GM19328 (cell line): Measurements from ENCODE around the gene PTCHD1.

Experiments used
- ATAC-seq: cut with Tn5 transposase; IDR thresholded peaks from one replicate; pipeline ENCODE4 v1.9.1; 2021; ENCODE audit warnings: mild to moderate bottlenecking, moderate library complexity; ENCODE audit not compliant: unreplicated experiment

PTCHD1 gene

DNA sequence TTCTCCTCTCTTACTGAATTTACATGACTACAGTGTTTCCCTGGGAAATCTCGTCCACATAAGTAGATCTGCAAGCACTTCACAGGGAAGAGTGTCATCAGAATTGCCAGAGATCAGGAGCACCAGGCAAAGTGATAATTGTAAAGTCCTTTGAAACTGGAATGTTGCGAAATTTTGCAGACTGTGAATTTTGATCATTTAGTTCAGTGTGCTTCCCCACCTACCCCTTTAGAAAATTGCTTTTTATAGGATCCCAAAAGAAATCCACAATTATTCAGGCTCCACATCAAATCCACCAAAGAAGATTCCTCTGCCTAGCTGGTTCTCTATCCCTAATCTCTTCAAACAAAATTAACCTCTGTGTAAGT is 10.2 kb downstream of the PTCHD1 start:
- ATAC-seq = no peak

- no peak for ATAC-seq
These were observed 21.5 kb downstream of the PTCHD1 start for GRCh38 chrX:23356189-23356588.

- no peak for ATAC-seq
These were observed 29.8 kb downstream of the PTCHD1 start for GRCh38 chrX:23364416-23364815.

GRCh38 chrX:23365541-23365940 is 30.9 kb downstream of the PTCHD1 start:
- ATAC-seq = no peak

DNA sequence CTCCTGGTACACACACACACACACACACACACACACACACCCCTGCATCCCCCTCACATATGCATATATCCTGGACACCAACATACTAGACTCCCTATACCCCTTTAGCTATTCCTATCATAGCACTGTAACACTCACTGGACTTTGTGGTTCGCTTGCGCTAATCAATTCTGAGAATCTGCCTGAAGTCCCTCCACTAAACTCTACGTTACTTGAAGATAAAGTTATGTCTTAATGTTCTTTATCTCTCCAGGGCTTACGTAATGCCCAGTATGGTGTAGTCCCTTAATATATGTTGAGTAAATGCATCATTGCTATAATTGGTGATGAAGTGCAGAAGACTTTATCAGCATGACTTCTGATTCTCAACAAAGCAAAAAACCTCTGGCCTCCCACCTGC is 32.3 kb downstream of the PTCHD1 start:
- no peak for ATAC-seq

GRCh38 chrX:23369027-23369426 is 34.4 kb downstream of the PTCHD1 start:
- ATAC-seq = no peak

- no peak for ATAC-seq
These were observed 37.7 kb downstream of the PTCHD1 start for GRCh38 chrX:23372220-23372902.

DNA sequence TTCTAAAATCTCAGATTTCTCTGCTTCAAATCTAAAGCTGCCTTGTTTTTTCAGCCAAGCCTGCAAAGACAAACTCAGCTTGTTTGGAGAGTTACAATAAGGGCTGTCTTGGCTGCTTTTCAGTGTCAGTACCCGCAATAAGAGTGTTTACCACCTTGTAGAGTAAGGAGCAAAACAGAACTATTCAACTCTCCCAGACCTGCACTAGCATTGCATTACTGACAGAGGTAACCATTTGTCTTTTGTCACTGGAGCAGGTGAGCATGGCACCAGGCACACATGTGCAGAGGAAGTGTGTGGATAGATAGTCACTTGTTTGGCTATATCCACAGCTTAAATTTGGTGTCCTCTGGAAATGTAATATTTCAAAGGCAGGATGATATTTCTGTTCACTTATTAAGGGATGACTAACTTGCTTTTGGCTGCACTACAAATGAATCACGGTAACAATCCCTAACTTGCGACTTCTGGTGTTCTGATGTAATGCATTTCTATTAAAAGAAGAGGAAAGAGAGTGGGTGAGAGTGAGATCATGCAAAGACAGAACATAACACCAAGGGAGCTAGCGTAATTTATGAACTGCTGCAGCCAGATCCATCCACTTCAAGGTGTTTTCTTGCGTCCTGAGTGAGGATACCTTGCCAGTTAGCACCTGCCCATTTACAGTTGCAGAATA is 38.6 kb downstream of the PTCHD1 start:
- ATAC-seq = no peak

GRCh38 chrX:23374291-23374690 is 39.6 kb downstream of the PTCHD1 start:
- ATAC-seq = no peak

DNA sequence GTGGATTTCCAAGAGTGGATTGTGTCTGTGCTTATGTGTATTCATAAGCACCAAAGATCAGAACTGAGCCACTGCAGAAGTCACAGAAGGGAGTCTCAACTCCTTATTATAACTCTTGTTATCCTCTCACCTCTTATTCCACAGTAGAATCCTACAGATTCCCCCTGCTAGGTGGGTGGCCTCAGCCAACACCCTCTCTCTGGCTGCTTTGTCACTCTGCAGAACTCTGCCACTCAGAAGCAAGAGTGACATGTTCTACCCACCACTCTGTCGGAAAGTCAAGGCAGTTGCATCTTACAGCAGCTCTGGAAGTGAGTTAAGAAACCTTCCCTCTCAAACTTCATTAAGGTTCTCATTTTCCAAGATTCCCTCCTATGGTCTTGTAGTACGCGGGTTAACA is 41.9 kb downstream of the PTCHD1 start:
- ATAC-seq = no peak

DNA sequence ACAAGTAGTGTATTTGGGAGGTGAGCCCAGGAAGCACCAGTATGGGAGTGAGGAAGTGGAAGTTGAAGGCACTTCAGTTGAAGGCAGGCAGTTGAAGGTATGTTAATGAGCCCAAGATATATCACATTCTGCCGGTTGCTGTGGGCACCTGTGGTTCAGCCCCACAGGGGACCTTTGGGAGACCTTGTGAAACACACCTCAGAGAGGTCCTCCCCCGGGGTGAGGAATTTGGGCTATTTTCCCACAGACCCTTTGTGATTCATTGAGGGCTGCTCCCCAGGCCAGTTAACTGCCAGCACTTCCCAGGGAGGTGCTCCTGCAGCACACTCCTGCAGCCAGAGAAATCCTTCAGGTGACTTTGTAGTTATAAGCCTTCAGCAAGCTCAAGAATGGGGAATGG is 45.9 kb downstream of the PTCHD1 start:
- no peak for ATAC-seq

- no peak for ATAC-seq
These were observed 46.7 kb downstream of the PTCHD1 start for GRCh38 chrX:23381099-23382087.

DNA sequence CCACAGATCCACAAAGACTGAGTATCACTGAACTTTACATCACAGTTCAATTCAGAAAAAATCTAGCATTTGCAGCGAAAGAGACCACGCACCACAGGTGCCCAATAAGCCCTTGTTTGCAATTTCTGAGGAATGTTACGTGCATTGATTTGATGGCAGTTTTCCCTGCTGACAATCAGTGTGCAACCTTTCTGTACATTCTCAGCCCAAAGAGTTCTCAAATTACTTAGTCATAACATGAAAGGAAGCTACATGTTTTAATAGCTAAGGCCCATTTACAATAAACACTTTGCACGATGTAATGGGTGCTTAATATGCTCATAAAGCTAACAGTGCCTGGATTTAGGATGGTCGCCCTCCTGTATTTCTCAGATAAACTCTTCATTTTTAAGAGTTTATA is 47.9 kb downstream of the PTCHD1 start:
- ATAC-seq = no peak

DNA sequence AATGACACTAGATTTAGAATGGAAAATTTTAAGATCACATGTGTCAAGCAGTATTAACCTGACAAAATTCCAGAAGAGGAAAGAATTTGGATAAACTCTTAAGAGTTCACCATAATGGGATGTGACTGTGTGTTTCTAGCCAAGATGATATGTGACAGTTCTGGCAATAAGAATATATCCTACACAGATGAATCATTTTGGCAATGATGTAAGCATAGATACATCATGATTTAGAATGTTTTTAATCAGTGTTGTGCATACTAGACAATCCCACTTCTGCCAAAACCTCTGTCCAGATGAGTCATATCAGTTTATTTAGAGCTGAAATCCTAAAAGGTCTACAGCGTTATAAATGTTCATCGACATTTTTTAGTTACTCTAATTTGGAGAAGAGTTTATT is 48.8 kb downstream of the PTCHD1 start:
- no peak for ATAC-seq

DNA sequence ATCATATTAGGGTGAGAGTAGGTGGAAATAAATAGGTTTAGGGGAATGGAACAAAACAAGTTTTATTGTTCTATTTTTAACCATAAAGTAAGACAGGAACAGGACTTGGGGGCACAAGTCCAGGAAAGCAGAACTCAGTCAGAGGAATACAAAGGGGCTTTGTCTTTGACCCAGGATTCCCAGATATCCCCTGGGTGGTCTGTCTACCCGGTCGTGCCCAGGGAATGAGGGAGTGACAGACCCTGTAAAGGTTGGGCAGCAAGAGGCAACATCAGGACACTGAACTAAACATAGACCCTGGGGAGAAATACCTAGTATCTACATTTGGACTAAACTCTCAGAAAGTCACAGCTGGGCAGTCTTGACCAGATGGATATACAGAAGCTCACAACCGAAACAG is 50.6 kb downstream of the PTCHD1 start:
- no peak for ATAC-seq

DNA sequence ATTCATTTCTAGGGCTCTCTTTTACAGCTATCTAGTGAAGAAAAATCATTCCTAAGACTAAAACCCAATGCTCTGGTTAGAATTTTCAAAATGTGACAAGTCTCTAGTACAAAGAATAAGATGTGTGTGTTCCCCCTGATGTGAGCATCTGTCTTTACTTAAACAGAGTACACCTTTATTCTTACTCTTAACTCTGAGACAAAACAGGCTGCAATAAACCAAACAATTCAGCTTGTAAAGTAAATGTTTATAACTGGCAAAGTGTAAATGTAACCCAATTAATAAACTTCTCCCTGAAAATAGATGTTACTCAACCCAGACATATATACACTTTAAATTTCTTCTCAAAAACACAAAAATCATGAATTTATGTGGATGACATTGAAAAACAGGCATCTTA is 51.6 kb downstream of the PTCHD1 start:
- ATAC-seq = no peak

- ATAC-seq = no peak
These were observed 52.1 kb downstream of the PTCHD1 start for GRCh38 chrX:23386726-23387125.

- ATAC-seq = no peak
These were observed 53.0 kb downstream of the PTCHD1 start for GRCh38 chrX:23387550-23388184.

GRCh38 chrX:23389196-23389792 is 54.6 kb downstream of the PTCHD1 start:
- no peak for ATAC-seq

DNA sequence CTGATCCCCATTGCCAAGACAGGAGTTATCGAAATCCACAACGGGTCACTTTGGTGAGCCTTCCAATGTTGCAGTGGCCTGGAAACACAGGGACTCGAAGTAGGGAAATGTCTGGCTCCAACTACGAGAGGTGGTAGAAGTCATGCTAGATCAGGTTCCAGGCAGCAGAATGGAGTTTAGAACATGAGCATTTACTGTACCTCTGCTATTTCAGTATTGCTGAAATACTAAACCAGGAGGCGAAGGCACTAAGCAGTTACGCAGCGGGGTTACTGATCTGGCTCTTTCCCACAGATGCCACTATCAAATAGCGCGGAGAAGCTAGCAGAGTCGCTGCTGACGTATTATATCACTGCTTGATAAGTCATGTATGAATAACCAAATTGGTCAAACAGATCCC is 56.3 kb downstream of the PTCHD1 start:
- no peak for ATAC-seq

DNA sequence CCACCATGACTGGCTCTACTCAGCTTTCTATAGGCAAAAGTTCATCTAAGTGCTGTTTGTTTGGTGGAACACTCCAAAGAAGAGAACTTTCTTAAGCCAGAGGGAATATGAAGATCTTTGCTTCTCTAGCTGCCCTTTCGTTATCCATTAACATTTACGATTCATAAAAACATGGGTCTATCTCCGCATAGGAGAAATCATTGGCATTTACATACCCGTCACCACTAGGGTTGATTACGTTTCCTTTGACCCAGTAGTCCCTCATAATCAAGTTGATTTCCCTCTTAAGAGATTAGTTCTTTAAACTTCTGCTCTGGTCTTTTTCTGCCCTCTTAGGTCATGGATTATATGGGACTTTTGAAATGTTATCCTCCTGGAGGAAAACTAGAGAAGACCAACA is 57.5 kb downstream of the PTCHD1 start:
- ATAC-seq = no peak
